Neuron (in vitro differentiated cells): ENCODE measurements around the gene CCDC78.
A peak's percentile ranks its signal among the peaks of the same experiment; 100 is the strongest.

Source experiments
- H2AFZ ChIP-seq: one replicate; pipeline ENCODE4 v1.6.1; 2013; ENCODE audit warnings: low read depth, mild to moderate bottlenecking, inconsistent platforms, low read length, moderate library complexity
- H3K27me3 ChIP-seq: one replicate; pipeline ENCODE4 v1.6.1; 2013; ENCODE audit warnings: low read length; ENCODE audit not compliant: insufficient read depth
- H3K36me3 ChIP-seq: one replicate; pipeline ENCODE4 v1.6.1; 2013; ENCODE audit warnings: low read length; ENCODE audit not compliant: insufficient read depth
- H3K4me1 ChIP-seq: one replicate; pipeline ENCODE4 v1.6.1; 2013; ENCODE audit warnings: low read length; ENCODE audit not compliant: insufficient read depth
- H3K4me3 ChIP-seq: 2 replicates; pipeline ENCODE4 v1.5.1; 2013; ENCODE audit warnings: mild to moderate bottlenecking, low read length, moderate library complexity
- H3K9me3 ChIP-seq: one replicate; pipeline ENCODE4 v1.6.1; 2013; ENCODE audit warnings: low read length

The CCDC78 gene

GRCh38 chr16:721765-722540 lies 4.3 kb downstream of the CCDC78 start:
- Histone ChIP-seq H3K27me3 (no peaks in the 10 kb centered on the region), H3K4me3 (peak overlapping the region; percentile 80), H3K9me3 (no peaks in the 10 kb centered on the region), H3K4me1 (peaks cover 43% of the 10 kb centered on the region), H2AFZ (no peak overlapping the region), H3K36me3 (peaks cover 10% of the 10 kb centered on the region)

GRCh38 chr16:720990-721764 lies 5.1 kb downstream of the CCDC78 start, which contains the start of gene ANTKMT:
Gene ANTKMT, plus strand, starts transcription at chr16:721146. Its CDS starts 129 bp downstream, at chr16:721275.
- Histone ChIP-seq H3K9me3 (no peaks in the 10 kb centered on the region), H3K36me3 (peaks cover 13% of the 10 kb centered on the region)

GRCh38 chr16:720447-720989 lies 5.7 kb downstream of the CCDC78 start:
- peak overlapping the region; percentile 80 for H3K4me3 ChIP-seq
- peak overlapping the region; percentile 49 for H2AFZ ChIP-seq
- H3K4me1 ChIP-seq, result peaks cover 50% of the 10 kb centered on the region
- H3K36me3 ChIP-seq, result peaks cover 13% of the 10 kb centered on the region
- H3K9me3 ChIP-seq, result no peaks in the 10 kb centered on the region
- H3K27me3 ChIP-seq, result no peaks in the 10 kb centered on the region

More at GRCh38 chr16:720990-721764, 5.1 kb downstream of the CCDC78 start, which contains the start of gene ANTKMT:
- H2AFZ ChIP-seq, result peak within 1 kb of the TSS; percentile 49
- no peaks in the 10 kb centered on the region for H3K27me3 ChIP-seq
- peaks cover 50% of the 10 kb centered on the region for H3K4me1 ChIP-seq
- peak within 1 kb of the TSS; percentile 80 for H3K4me3 ChIP-seq

- peak overlapping the region; percentile 80 for H3K4me3 ChIP-seq
- no peak overlapping the region for H2AFZ ChIP-seq
- H3K36me3 ChIP-seq, result peaks cover 13% of the 10 kb centered on the region
- H3K4me1 ChIP-seq, result peaks cover 50% of the 10 kb centered on the region
- H3K27me3 ChIP-seq, result no peaks in the 10 kb centered on the region
- H3K9me3 ChIP-seq, result no peaks in the 10 kb centered on the region
These were observed 6.3 kb downstream of the CCDC78 start for GRCh38 chr16:719815-720446.

GRCh38 chr16:718922-719321 lies 7.3 kb downstream of the CCDC78 start:
- H2AFZ ChIP-seq, result no peak overlapping the region
- H3K9me3 ChIP-seq, result no peaks in the 10 kb centered on the region
- H3K27me3 ChIP-seq, result no peaks in the 10 kb centered on the region
- H3K36me3 ChIP-seq, result peaks cover 13% of the 10 kb centered on the region
- peaks cover 58% of the 10 kb centered on the region for H3K4me1 ChIP-seq
- no peak overlapping the region for H3K4me3 ChIP-seq

- no peak overlapping the region for H3K4me3 ChIP-seq
These were observed 7.9 kb downstream of the CCDC78 start for GRCh38 chr16:718389-718788.

GRCh38 chr16:717450-718245 lies 8.6 kb downstream of the CCDC78 start:
- Histone ChIP-seq H3K36me3 (peaks cover 13% of the 10 kb centered on the region), H3K9me3 (no peaks in the 10 kb centered on the region), H3K4me3 (no peak overlapping the region), H3K4me1 (peaks cover 58% of the 10 kb centered on the region), H3K27me3 (no peaks in the 10 kb centered on the region), H2AFZ (no peak overlapping the region)

More at GRCh38 chr16:718389-718788, 7.9 kb downstream of the CCDC78 start:
- Histone ChIP-seq H2AFZ (no peak overlapping the region), H3K9me3 (no peaks in the 10 kb centered on the region), H3K36me3 (peaks cover 13% of the 10 kb centered on the region), H3K27me3 (no peaks in the 10 kb centered on the region), H3K4me1 (peaks cover 58% of the 10 kb centered on the region)

- H3K36me3 ChIP-seq, result peaks cover 13% of the 10 kb centered on the region
- peak overlapping the region; percentile 76 for H3K4me3 ChIP-seq
- H3K4me1 ChIP-seq, result peaks cover 54% of the 10 kb centered on the region
- no peak overlapping the region for H2AFZ ChIP-seq
- H3K9me3 ChIP-seq, result no peaks in the 10 kb centered on the region
- no peaks in the 10 kb centered on the region for H3K27me3 ChIP-seq
These were observed 9.4 kb downstream of the CCDC78 start for GRCh38 chr16:716768-717325.

GRCh38 chr16:716200-716568 lies 10.1 kb downstream of the CCDC78 start:
- Histone ChIP-seq H3K27me3 (no peaks in the 10 kb centered on the region), H3K9me3 (no peaks in the 10 kb centered on the region), H3K4me3 (peak overlapping the region; percentile 76), H2AFZ (no peak overlapping the region), H3K36me3 (peaks cover 13% of the 10 kb centered on the region), H3K4me1 (peaks cover 54% of the 10 kb centered on the region)

- Histone ChIP-seq H3K4me3 (peak overlapping the region; percentile 76), H3K36me3 (peaks cover 13% of the 10 kb centered on the region), H3K27me3 (no peaks in the 10 kb centered on the region), H3K4me1 (peaks cover 59% of the 10 kb centered on the region), H3K9me3 (no peaks in the 10 kb centered on the region), H2AFZ (no peak overlapping the region)
These were observed 10.6 kb downstream of the CCDC78 start for GRCh38 chr16:715477-716199.

GRCh38 chr16:714558-715476 lies 11.4 kb downstream of the CCDC78 start, which contains the start of gene METRN:
Gene METRN, plus strand, starts transcription at chr16:715118. Its CDS starts 172 bp downstream, at chr16:715290.
- Histone ChIP-seq H2AFZ (no peak within 1 kb of the TSS), H3K4me3 (peak within 1 kb of the TSS; percentile 76), H3K36me3 (peaks cover 13% of the 10 kb centered on the region), H3K9me3 (no peaks in the 10 kb centered on the region), H3K27me3 (no peaks in the 10 kb centered on the region), H3K4me1 (peaks cover 63% of the 10 kb centered on the region)
